OCI-LY7 (cell line): ENCODE results near the gene SLC16A10. TPM values are rescaled to one million over a fixed set of nuclear protein-coding genes. Genes with fewer than 3 reads are reported as not detected.

Experiments
- BruUV-seq: library from RNA; stranded (reverse); fragments of 400-500 nt; replicated peaks from 2 replicates; lab custom pipeline; 2021; lab: Mats Ljungman, UMichigan
- CTCF ChIA-PET: fragments of 300-600 bp; sonication (Branson Sonifier 250); formaldehyde crosslinking; loops from one replicate; lab custom pipeline; 2022; ENCODE audit warnings: antibody characterized with exemption; ENCODE audit not compliant: unreplicated experiment; lab: Charles Lee
- POLR2A ChIA-PET: fragments of 300-600 bp; sonication (Branson Sonifier 250); formaldehyde crosslinking; loops from one replicate; lab custom pipeline; 2022; ENCODE audit warnings: antibody characterized with exemption; lab: Charles Lee
- DNase-seq: peaks from one replicate; pipeline ENCODE4 v3.0.0-alpha.2; 2015; ENCODE audit warnings: low spot score
- H2AFZ ChIP-seq: fragments of 200-600 bp; sonication (generic), shearing (Covaris generic); 2 replicates; pipeline ENCODE4 v1.6.1; 2014; ENCODE audit warnings: mild to moderate bottlenecking, antibody characterized with exemption, low read length, moderate library complexity
- H3K27ac ChIP-seq: fragments of 200-600 bp; sonication (generic); 2 replicates; pipeline ENCODE4 v1.5.1; 2014; ENCODE audit warnings: mixed run types, low read depth, mild to moderate bottlenecking, moderate library complexity, low read length, inconsistent platforms; ENCODE audit not compliant: poor library complexity, severe bottlenecking
- H3K36me3 ChIP-seq: fragments of 200-600 bp; sonication (generic); 2 replicates; pipeline ENCODE4 v1.6.1; 2014; ENCODE audit warnings: mild to moderate bottlenecking, antibody characterized with exemption, low read length, moderate library complexity, mixed read lengths; ENCODE audit not compliant: insufficient read depth
- H3K4me1 ChIP-seq: fragments of 200-600 bp; sonication (generic); 2 replicates; pipeline ENCODE4 v1.5.1; 2014; ENCODE audit warnings: mild to moderate bottlenecking, low read length; ENCODE audit not compliant: insufficient read depth, poor library complexity, severe bottlenecking
- H3K4me2 ChIP-seq: fragments of 200-600 bp; sonication (generic); 2 replicates; pipeline ENCODE4 v1.6.1; 2014; ENCODE audit warnings: mild to moderate bottlenecking, low read length
- H3K4me3 ChIP-seq: fragments of 200-600 bp; sonication (generic); 2 replicates; pipeline ENCODE4 v1.5.1; 2014; ENCODE audit warnings: mild to moderate bottlenecking, low read depth, low read length; ENCODE audit not compliant: poor library complexity, severe bottlenecking
- H3K79me2 ChIP-seq: fragments of 200-600 bp; sonication (generic); 2 replicates; pipeline ENCODE4 v1.6.1; 2016; ENCODE audit warnings: low read depth, mild to moderate bottlenecking, low read length, moderate library complexity, mixed read lengths; ENCODE audit not compliant: insufficient read depth
- H3K9me2 ChIP-seq: fragments of 200-600 bp; sonication (generic); 2 replicates; pipeline ENCODE4 v1.6.1; 2016; ENCODE audit warnings: mild to moderate bottlenecking, low read length, mixed read lengths; ENCODE audit not compliant: insufficient read depth
- H3K9me3 ChIP-seq: fragments of 200-600 bp; sonication (generic); 2 replicates; pipeline ENCODE4 v1.6.1; 2014; ENCODE audit warnings: mild to moderate bottlenecking, mixed run types, low read length, mixed read lengths
- H4K20me1 ChIP-seq: fragments of 200-600 bp; sonication (generic); 2 replicates; pipeline ENCODE4 v1.6.1; 2014; ENCODE audit warnings: mild to moderate bottlenecking, antibody characterized with exemption, low read length, moderate library complexity, mixed read lengths; ENCODE audit not compliant: insufficient read depth
- CTCF ChIP-seq: fragments of 200-600 bp; sonication (generic); conservative IDR thresholded peaks from 2 replicates; pipeline ENCODE4 v1.5.1; 2014; ENCODE audit warnings: mild to moderate bottlenecking, antibody characterized with exemption, low read length, moderate library complexity, mixed read lengths
- EZH2phosphoT487 ChIP-seq: fragments of 200-600 bp; sonication (generic); IDR thresholded peaks from 2 replicates; pipeline ENCODE4 v1.6.1; 2018; ENCODE audit warnings: low read depth, borderline replicate concordance, mild to moderate bottlenecking, mixed run types, antibody characterized with exemption, low read length, moderate library complexity, mixed read lengths
- intact Hi-C: fragments of 100-400 bp; cut with micrococcal nuclease; formaldehyde crosslinking; loops from one replicate; pipeline ENCODE4 v1.10.0; 2022; ENCODE audit not compliant: unreplicated experiment
- total RNA-seq, 2 experiments: library from RNA; depleted of rRNA in 1 of 2; stranded (reverse); fragments of >200 nt in 1 of 2; shearing (Covaris generic) in 1 of 2; gene quantifications; 2 replicates each; pipeline ENCODE4 v1.2.3, GENCODE V29; 2014 to 2022

Gene SLC16A10
- total RNA-seq, 2 experiments from 2014 or later, result not detected

DNA sequence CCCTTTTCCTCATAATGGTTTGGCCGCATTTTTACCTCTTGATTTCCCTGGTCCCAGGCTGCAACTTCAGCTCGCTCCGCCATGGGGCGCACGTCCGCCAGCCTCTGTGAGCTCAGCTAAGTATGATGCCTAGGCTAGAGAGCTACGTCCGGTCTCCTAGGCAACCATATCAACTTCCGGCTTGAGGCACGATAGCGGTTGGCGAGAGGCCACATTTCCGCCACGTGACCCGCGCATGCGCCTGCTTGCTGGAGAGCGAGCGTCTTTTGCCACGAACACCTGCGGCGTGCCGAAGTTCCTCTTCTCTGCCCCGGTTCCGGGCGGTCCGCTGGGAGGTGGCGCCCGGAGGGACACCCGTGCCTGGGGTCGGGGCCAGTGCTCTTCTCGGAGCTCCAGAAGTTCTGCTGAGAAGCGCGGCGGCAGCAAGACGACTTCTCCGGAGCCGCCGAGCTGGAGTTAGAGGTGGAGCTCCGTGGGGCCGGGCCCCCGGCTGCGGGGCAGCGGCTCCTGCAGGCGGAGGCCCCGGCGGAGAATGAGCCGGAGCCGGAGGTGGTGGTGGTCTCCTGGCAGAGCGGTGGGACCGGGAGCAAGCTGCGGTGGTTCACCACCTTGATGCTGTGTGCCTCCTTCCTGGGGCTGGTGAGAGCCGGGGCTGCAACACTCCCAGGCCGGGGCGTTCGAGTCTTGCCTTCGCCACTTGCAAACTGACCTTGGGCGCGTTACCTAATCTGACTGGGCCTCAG lies 172.0 kb downstream of the SLC16A10 start:
- peaks cover 17% of the 10 kb centered on the region; the same call in 1 of the 2 replicates for H3K79me2 ChIP-seq
- no peaks in the 10 kb centered on the region for H4K20me1 ChIP-seq
- peak overlapping the region; percentile 67 for H3K27ac ChIP-seq
- H2AFZ ChIP-seq, result peak overlapping the region; percentile 97
- H3K4me1 ChIP-seq, result peaks cover 17% of the 10 kb centered on the region
- BruUV-seq, result no TSS peak
- no peaks in the 10 kb centered on the region for H3K9me3 ChIP-seq
- peak; percentile 100 for DNase-seq
- peak overlapping the region; percentile 66 for H3K4me2 ChIP-seq
- ChIA-PET CTCF (interaction anchor here (0.9 to 1.9 kb wide), 9 partner anchors 47 to 749 kb away, joined by 3 to 28 read pairs (median 4); partner anchors contain the start of gene TRAF3IP2), POLR2A (interaction anchor here (0.5 to 2.0 kb wide), 15 partner anchors 9 to 1678 kb away, joined by 3 to 21 read pairs (median 3); partner anchors contain the start of genes REV3L and TRAF3IP2)
- TF ChIP-seq CTCF, result peak; percentile 92
- TF ChIP-seq EZH2phosphoT487, result no peak
- H3K36me3 ChIP-seq, result peaks cover 16% of the 10 kb centered on the region
- intact Hi-C loops, result loop anchor here (1.0 to 2.0 kb wide), 6 partner anchors 219 to 784 kb away; partner anchors contain the start of genes REV3L and TRAF3IP2
- peak overlapping the region; percentile 81 for H3K4me3 ChIP-seq
- H3K9me2 ChIP-seq, result no peaks in the 10 kb centered on the region

GRCh38 chr6:111260570-111261298 lies 173.4 kb downstream of the SLC16A10 start:
- Histone ChIP-seq H3K79me2 (peaks cover 17% of the 10 kb centered on the region; the same call in 1 of the 2 replicates), H3K9me3 (no peaks in the 10 kb centered on the region), H2AFZ (no peak overlapping the region), H3K4me2 (peak overlapping the region; percentile 61), H3K36me3 (peaks cover 26% of the 10 kb centered on the region), H3K27ac (no peak overlapping the region), H3K9me2 (no peaks in the 10 kb centered on the region), H3K4me1 (peaks cover 17% of the 10 kb centered on the region), H3K4me3 (peak overlapping the region; percentile 81), H4K20me1 (no peaks in the 10 kb centered on the region)
- ChIA-PET CTCF (no interaction called here), POLR2A (interaction anchor here (1.9 kb wide), 1 partner anchor 345 kb away, joined by 12 read pairs; the partner anchor contains the start of gene TRAF3IP2)
- DNase-seq, result no peak
- BruUV-seq, result no TSS peak
- TF ChIP-seq EZH2phosphoT487 (no peak), CTCF (no peak)
- intact Hi-C loops, result no loop called here
